ENCODE results near the gene ZNF133. TPM values are rescaled to one million over a fixed set of nuclear protein-coding genes. Genes with fewer than 3 reads are reported as not detected.
"Not testable (repeated sequence)": the region's sequence is repeated elsewhere in the genome, so short reads cannot be mapped to it uniquely, and the experiment has no call there.

The ZNF133 gene
- total and polyA plus RNA-seq, 2 of the 13 experiments (the other 11 are each of a cell fraction or from before 2014, with no cell fraction given), result 23.5 to 26.7 TPM

GRCh38 chr20:18275960-18276359 is 12.4 kb upstream of the ZNF133 start:
- intact Hi-C loops (cut with micrococcal nuclease; ENCODE audit: unreplicated experiment), result loop anchor here (1.0 to 10.0 kb wide), 6 partner anchors 18 to 771 kb away; partner anchors contain the start of genes MGME1 and SNX5
- not testable (repeated sequence) for DNase-seq (ENCODE audit: low spot score); FAIRE-seq; H3K79me2 ChIP-seq (ENCODE audit: insufficient read depth, low read length); H4K20me1 ChIP-seq (ENCODE audit: insufficient read depth, low read length); H3K4me3 ChIP-seq (replicated peaks in 1 of 3; ENCODE audit: insufficient read depth in 1 of 3, low read depth in 2 of 3, low read length in 3 of 3); H3K9ac ChIP-seq (ENCODE audit: insufficient read depth, low read depth, low read length); BruUV-seq (replicated peaks); H3K9me3 ChIP-seq (ENCODE audit: low read length); H3K27ac ChIP-seq (ENCODE audit: extremely low read length, insufficient read depth, low read length); H3K4me2 ChIP-seq (ENCODE audit: low read depth, low read length); H3K36me3 ChIP-seq (replicated peaks in 1 of 2; ENCODE audit: control insufficient read depth in 1 of 2, insufficient read depth in 2 of 2, low read length in 2 of 2)
- WGBS (ENCODE audit: low lambda C conversion rate), result 60% methylated on average over 7 of the region's 7 CpGs
- Histone ChIP-seq H2AFZ (ENCODE audit: low read length) (peak overlapping the region; percentile 9), H3K27me3 (ENCODE audit: control insufficient read depth in 1 of 2, insufficient read depth in 2 of 2, low read length in 2 of 2) (peaks cover 0 to 16% of the 10 kb centered on the region in 2 experiments; a peak in 1 of 5 replicates), H3K4me1 (ENCODE audit: insufficient read depth, low read length) (peaks cover 17% of the 10 kb centered on the region)
- ATAC-seq, result peak; percentile 24; the same call in 1 of the 3 replicates
- in situ Hi-C loops (cut with HindIII; ENCODE audit: extremely low pct_ligation_motif_present, low pct_unique_long_range_greater_than_20kb), result loop anchor here (25.0 kb wide), 1 partner anchor 764 kb away; no protein-coding TSS in a partner anchor
- ChIA-PET POLR2A (interaction anchor here (2.0 kb wide), 1 partner anchor 12 kb away, joined by 14 read pairs; the partner anchor contains the start of gene ZNF133), CTCF (ENCODE audit: low intra/inter-chr PET ratio, low total read pairs) (interaction anchor here (0.7 to 3.1 kb wide), 6 partner anchors 18 to 1474 kb away, joined by 3 to 22 read pairs (median 4); no protein-coding TSS in a partner anchor)
- peak; percentile 80 for TF ChIP-seq CEBPG (CRISPR knock-in tag; IDR thresholded peaks at IDR 0.05)
- TF ChIP-seq AHDC1 (CRISPR knock-in tag; IDR thresholded peaks at IDR 0.05; ENCODE audit: borderline replicate concordance), result 0 out of 2 replicates have a peak, but pooled peaks have one; percentile 9
- peak; percentile 39; the same call in 1 of the 2 replicates for TF ChIP-seq CTCF (CRISPR knock-in tag; IDR thresholded peaks at IDR 0.05)
- TF ChIP-seq ZBTB33 (CRISPR knock-in tag; IDR thresholded peaks at IDR 0.05), result peak; percentile 95
